NCI-H446 treated with DMSO at 0.1 percent for 48 hours (cell line): ENCODE measurements around the gene CORO6.

Source experiments
- DNase-seq: peaks from one replicate; lab custom pipeline; 2025; lab: John Stamatoyannopoulos, UW

Gene CORO6

GRCh38 chr17:29630630-29631193 is 8.0 kb upstream of the CORO6 start:
- DNase-seq = no peak

GRCh38 chr17:29629839-29630238 is 7.1 kb upstream of the CORO6 start:
- DNase-seq = no peak

GRCh38 chr17:29628644-29629043 is 5.9 kb upstream of the CORO6 start:
- no peak for DNase-seq

- DNase-seq = no peak
Measured at GRCh38 chr17:29627951-29628350, 5.2 kb upstream of the CORO6 start.

- peak; percentile 20 for DNase-seq
Measured at GRCh38 chr17:29625037-29625750, 2.5 kb upstream of the CORO6 start.

GRCh38 chr17:29624586-29624985 is 1.9 kb upstream of the CORO6 start:
- no peak for DNase-seq

- DNase-seq = no peak
Measured at GRCh38 chr17:29623283-29623647, 553 bp upstream of the CORO6 start.

- no peak for DNase-seq
Measured at GRCh38 chr17:29621751-29622194, 939 bp downstream of the CORO6 start.

- DNase-seq = no peak
Measured at GRCh38 chr17:29620779-29621500, 1.8 kb downstream of the CORO6 start.

GRCh38 chr17:29620271-29620670 is 2.4 kb downstream of the CORO6 start:
- DNase-seq = no peak

GRCh38 chr17:29619251-29619650 is 3.5 kb downstream of the CORO6 start:
- no peak for DNase-seq

- DNase-seq = no peak
Measured at GRCh38 chr17:29618272-29619065, 4.2 kb downstream of the CORO6 start.

- no peak for DNase-seq
Measured at GRCh38 chr17:29617481-29618271, 5.0 kb downstream of the CORO6 start.

- DNase-seq = no peak
Measured at GRCh38 chr17:29617125-29617480, 5.6 kb downstream of the CORO6 start.

GRCh38 chr17:29616300-29617048 is 6.2 kb downstream of the CORO6 start:
- DNase-seq = no peak

- DNase-seq = no peak
Measured at GRCh38 chr17:29615492-29616299, 7.0 kb downstream of the CORO6 start.

- no peak for DNase-seq
Measured at GRCh38 chr17:29615048-29615385, 7.7 kb downstream of the CORO6 start.

- no peak for DNase-seq
Measured at GRCh38 chr17:29614349-29615047, 8.2 kb downstream of the CORO6 start.

- DNase-seq = no peak
Measured at GRCh38 chr17:29613856-29614255, 8.9 kb downstream of the CORO6 start.
